HepG2 (cell line): ENCODE results near the gene KRT10. TPM values are rescaled to one million over a fixed set of nuclear protein-coding genes. Genes with fewer than 3 reads are reported as not detected.

Experiments
- ATAC-seq: fragments of 200-7000 bp; cut with Tn5 transposase; 3 replicates; pipeline ENCODE4 v1.9.1; 2020; ENCODE audit warnings: mild to moderate bottlenecking, moderate library complexity
- BruUV-seq: library from RNA; stranded (reverse); fragments of 400-500 nt; replicated peaks from 2 replicates; lab custom pipeline; 2021; lab: Mats Ljungman, UMichigan
- CTCF ChIA-PET: fragments of 300-600 bp; formaldehyde crosslinking; extraction: SDS; loops from one replicate; lab custom pipeline; 2021; ENCODE audit warnings: low total read pairs, inconsistent platforms, low intra/inter-chr PET ratio; lab: Yijun Ruan, JAX
- POLR2A ChIA-PET: fragments of 350-600 bp; sonication (Branson Sonifier 250); formaldehyde crosslinking; loops from one replicate; lab custom pipeline; 2020; ENCODE audit warnings: antibody characterized with exemption, inconsistent platforms; lab: Yijun Ruan, JAX
- DNase-seq: peaks from one replicate; pipeline ENCODE4 v3.0.0-alpha.2; 2015; ENCODE audit warnings: low spot score
- FAIRE-seq: peaks from 3 replicates; lab custom pipeline; 2011; peaks lifted over from hg19 to GRCh38; lab: Jason Lieb, UNC
- H2AFZ ChIP-seq: one replicate; pipeline ENCODE4 v1.6.1; 2011; ENCODE audit warnings: low read length, inconsistent platforms
- H3K27ac ChIP-seq: fragments of 300-600 bp; 3 replicates; pipeline ENCODE4 v1.8.0; 2011; ENCODE audit warnings: mixed run types, mild to moderate bottlenecking, mixed read lengths, low read length, inconsistent platforms; ENCODE audit not compliant: insufficient read depth; ENCODE audit errors: extremely low read length
- H3K27me3 ChIP-seq, 2 experiments: fragments of 200-600 bp in 1 of 2; 2 replicates in 1 of 2; 3 replicates in 1 of 2; pipeline versions ENCODE4 v1.6.0 to v1.8.0; 2011; ENCODE audit warnings: low read length in 2 of 2, mild to moderate bottlenecking in 2 of 2, moderate library complexity in 2 of 2, inconsistent platforms in 1 of 2; ENCODE audit not compliant: insufficient read depth in 2 of 2, control insufficient read depth in 1 of 2
- H3K36me3 ChIP-seq, 2 experiments: fragments of 200-600 bp in 1 of 2; replicated peaks in 1 of 2; 2 replicates in 1 of 2; 3 replicates in 1 of 2; pipeline versions ENCODE4 v1.5.1 to v1.8.0; 2011; ENCODE audit warnings: low read length in 2 of 2, inconsistent platforms in 1 of 2; ENCODE audit not compliant: insufficient read depth in 2 of 2, control insufficient read depth in 1 of 2
- H3K4me1 ChIP-seq: 2 replicates; pipeline ENCODE4 v1.5.1; 2012; ENCODE audit warnings: low read length, inconsistent platforms; ENCODE audit not compliant: insufficient read depth
- H3K4me2 ChIP-seq: 2 replicates; pipeline ENCODE4 v1.6.0; 2011; ENCODE audit warnings: low read depth, low read length, inconsistent platforms
- H3K4me3 ChIP-seq, 3 experiments: fragments of 200-600 bp in 1 of 3; sonication (generic), shearing (Covaris generic) in 1 of 3; replicated peaks in 1 of 3; 2 replicates each; pipeline ENCODE4 v1.5.1; 2011 to 2016; ENCODE audit warnings: low read length in 3 of 3, inconsistent platforms in 2 of 3, low read depth in 2 of 3, mild to moderate bottlenecking in 2 of 3, control low read depth in 1 of 3, mixed read lengths in 1 of 3; ENCODE audit not compliant: insufficient read depth in 1 of 3
- H3K79me2 ChIP-seq: one replicate; pipeline ENCODE4 v1.6.1; 2011; ENCODE audit warnings: low read length, inconsistent platforms; ENCODE audit not compliant: insufficient read depth
- H3K9ac ChIP-seq: 2 replicates; pipeline ENCODE4 v1.6.0; 2011; ENCODE audit warnings: mild to moderate bottlenecking, low read depth, low read length, inconsistent platforms; ENCODE audit not compliant: insufficient read depth
- H3K9me3 ChIP-seq: 2 replicates; pipeline ENCODE4 v1.5.1; 2012; ENCODE audit warnings: mild to moderate bottlenecking, low read length
- H4K20me1 ChIP-seq: 2 replicates; pipeline ENCODE4 v1.6.0; 2011; ENCODE audit warnings: inconsistent platforms, mild to moderate bottlenecking, low read length, moderate library complexity; ENCODE audit not compliant: insufficient read depth
- MAFF ChIP-seq: IDR thresholded peaks from 2 replicates; pipeline ENCODE4 v1.6.1; 2011; ENCODE audit warnings: low read depth, low read length, improper control_type of control experiment
- MAFK ChIP-seq, 2 experiments: IDR thresholded peaks in 1 of 2; conservative IDR thresholded peaks in 1 of 2; 2 replicates each; pipeline ENCODE4 v1.6.1; 2011; ENCODE audit warnings: improper control_type of control experiment in 2 of 2, low read length in 2 of 2
- ZFAT ChIP-seq: sonication (generic); formaldehyde crosslinking; conservative IDR thresholded peaks from 2 replicates; pipeline ENCODE4 v1.8.1; 2023; ENCODE audit warnings: missing genetic modification reagents, inconsistent platforms
- ZNF629 ChIP-seq: sonication (generic); formaldehyde crosslinking; conservative IDR thresholded peaks from 2 replicates; pipeline ENCODE4 v1.5.0; 2020; ENCODE audit warnings: missing genetic modification reagents
- ZNF709 ChIP-seq: sonication (generic); formaldehyde crosslinking; IDR thresholded peaks from 2 replicates; pipeline ENCODE4 v1.5.0; 2020; ENCODE audit warnings: mild to moderate bottlenecking, missing genetic modification reagents
- WGBS: methylation state at CpG from one replicate; pipeline ENCODE4 v1.1.6; 2017; ENCODE audit warnings: low lambda C conversion rate; 5-methylcytosine and 5-hydroxymethylcytosine counted together
- in situ Hi-C: cut with HindIII; loops from 2 replicates; pipeline ENCODE4 v1.10.0; 2017; ENCODE audit warnings: low pct_unique_long_range_greater_than_20kb; ENCODE audit not compliant: extremely low pct_ligation_motif_present
- intact Hi-C: fragments of 100-400 bp; cut with micrococcal nuclease; formaldehyde crosslinking; loops from one replicate; pipeline ENCODE4 v1.10.0; 2022; ENCODE audit not compliant: unreplicated experiment
- polyA plus RNA-seq, 8 experiments: library from polyadenylated mRNA; depleted of rRNA in 3 of 8; stranded (reverse) in 7 of 8; unstranded in 1 of 8; fragments of >200 nt; fragmentation: Illumina TruSeq in 4 of 8; extraction: Trizol in 4 of 8; gene quantifications; 2 replicates each; pipeline versions ENCODE4 v1.2.1 to v1.2.3, GENCODE V29; 2011 to 2016; ENCODE audit warnings: low read depth in 4 of 8, missing spikeins in 1 of 8, mixed read lengths in 1 of 8; ENCODE audit not compliant: insufficient read depth in 1 of 8
- total RNA-seq, 5 experiments: library from RNA; depleted of rRNA; stranded (reverse); fragments of >200 nt; fragmentation: Illumina TruSeq; extraction: Trizol; gene quantifications; 2 replicates each; pipeline ENCODE4 v1.2.3, GENCODE V29; 2016; ENCODE audit warnings: low read depth in 1 of 5

KRT10 gene
- total and polyA plus RNA-seq, 2 of the 13 experiments (the other 11 are each of a cell fraction or from before 2014, with no cell fraction given): 25.1 to 27.5 TPM

DNA sequence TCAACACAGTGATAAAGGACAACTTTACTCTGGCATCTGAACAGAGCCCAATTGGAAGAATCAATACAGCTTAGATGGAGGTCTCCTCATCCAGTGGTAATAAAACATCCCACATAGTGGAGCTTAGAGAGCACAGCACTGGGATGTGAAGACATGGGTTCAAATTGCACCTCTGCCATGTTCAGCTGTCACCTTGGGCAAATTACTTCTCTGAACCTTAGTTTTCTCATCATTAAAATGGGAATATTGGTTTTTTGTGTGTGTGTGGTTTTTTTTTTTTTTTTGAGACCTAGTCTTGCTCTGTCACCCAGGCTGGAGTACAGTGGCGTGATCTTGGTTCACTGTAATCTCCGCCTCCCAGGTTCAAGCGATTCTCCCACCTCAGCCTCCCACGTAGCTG lies 13.6 kb upstream of the KRT10 start:
- FAIRE-seq: no peak
- WGBS: 97% methylated on average over 4 of the region's 4 CpGs
- Histone ChIP-seq H3K79me2 (no peaks in the 10 kb centered on the region), H3K9ac (no peak overlapping the region), H3K27ac (no peak overlapping the region), H2AFZ (no peak overlapping the region), H3K4me3 (no peak overlapping the region), H3K4me1 (peaks cover 13% of the 10 kb centered on the region), H3K27me3 (no peaks in the 10 kb centered on the region), H4K20me1 (no peaks in the 10 kb centered on the region), H3K4me2 (no peak overlapping the region), H3K36me3 (peaks cover 1 to 8% of the 10 kb centered on the region in 2 experiments; a peak in 2 of 5 replicates), H3K9me3 (no peaks in the 10 kb centered on the region)
- in situ Hi-C loops (no loop called here), intact Hi-C loops (no loop called here)
- no peak for ATAC-seq
- BruUV-seq: no TSS peak
- no peak for DNase-seq
- CTCF ChIA-PET: no interaction called here
- POLR2A ChIA-PET: interaction anchor here (1.3 kb wide), 1 partner anchor 17 kb away, joined by 4 read pairs; no protein-coding TSS in a partner anchor
- peak; percentile 55 for TF ChIP-seq ZNF629 (CRISPR knock-in tag)
- TF ChIP-seq ZFAT (CRISPR knock-in tag): no peak

DNA sequence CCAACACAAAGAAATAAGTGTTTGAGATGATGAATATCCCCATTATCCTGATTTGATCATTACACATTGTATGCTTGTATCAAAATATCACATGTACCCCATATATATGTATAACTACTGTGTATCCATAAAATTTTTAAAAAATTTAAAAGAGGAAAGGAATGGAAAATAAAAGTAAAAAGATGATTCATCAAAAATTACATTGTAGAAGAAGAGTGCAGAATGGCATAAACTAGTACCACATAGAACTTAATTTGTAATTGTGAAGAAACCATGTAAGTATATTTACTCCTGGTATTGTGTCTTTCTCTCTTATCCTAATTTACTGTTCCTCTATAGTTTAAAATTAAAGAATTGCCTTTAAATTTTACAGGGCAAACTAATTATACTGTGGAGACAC lies 11.5 kb upstream of the KRT10 start:
- intact Hi-C loops: no loop called here
- Histone ChIP-seq H2AFZ (no peak overlapping the region), H3K4me3 (no peak overlapping the region), H3K9me3 (no peaks in the 10 kb centered on the region), H3K27me3 (no peaks in the 10 kb centered on the region), H3K9ac (no peak overlapping the region), H3K79me2 (no peaks in the 10 kb centered on the region), H3K36me3 (peaks cover 1 to 8% of the 10 kb centered on the region in 2 experiments; a peak in 2 of 5 replicates), H3K4me2 (no peak overlapping the region), H3K4me1 (peaks cover 8% of the 10 kb centered on the region), H3K27ac (no peak overlapping the region)
- in situ Hi-C loops: no loop called here
- POLR2A ChIA-PET: interaction anchor here (2.5 kb wide), 1 partner anchor 15 kb away, joined by 8 read pairs; no protein-coding TSS in a partner anchor
- no TSS peak for BruUV-seq
- CTCF ChIA-PET: no interaction called here
- ATAC-seq (no peak), FAIRE-seq (no peak)
- TF ChIP-seq MAFF: peak; percentile 51
- peak; percentile 63 to 73 for TF ChIP-seq MAFK (conservative IDR thresholded peaks at IDR 0.05 in 1 of 2, IDR thresholded peaks at IDR 0.05 in 1 of 2; ENCODE audit: low read length in 2 of 2)
- no peak for TF ChIP-seq ZNF709
- TF ChIP-seq, all 625 proteins: peak for 2
- DNase-seq: no peak
- no peaks in the 10 kb centered on the region for H4K20me1 ChIP-seq
